ENCODE results near the gene PRLH.

The PRLH gene

GRCh38 chr2:237530472-237531433 is 35.6 kb upstream of the PRLH start:
- Histone ChIP-seq H3K9ac (ENCODE audit: low read depth, low read length) (no peak overlapping the region), H3K27me3 (ENCODE audit: insufficient read depth, low read length) (no peaks in the 10 kb centered on the region)

GRCh38 chr2:237532160-237532559 is 34.2 kb upstream of the PRLH start:
- Histone ChIP-seq H3K9ac (ENCODE audit: low read depth, low read length) (no peak overlapping the region; the same call in 1 of the 2 replicates), H3K36me3 (ENCODE audit: insufficient read depth, low read depth, low read length) (no peaks in the 10 kb centered on the region), H3K4me1 (ENCODE audit: insufficient read depth, low read length) (peaks cover 8% of the 10 kb centered on the region; the same call in 1 of the 2 replicates), H3K4me3 (ENCODE audit: low read length) (no peak overlapping the region), H3K27me3 (ENCODE audit: insufficient read depth, low read length) (no peaks in the 10 kb centered on the region), H3K9me3 (ENCODE audit: insufficient read depth, low read depth, low read length) (no peaks in the 10 kb centered on the region), H3K27ac (ENCODE audit: low read length) (no peak overlapping the region)

More at GRCh38 chr2:237530472-237531433, 35.6 kb upstream of the PRLH start:
- Histone ChIP-seq H3K4me3 (ENCODE audit: low read length) (no peak overlapping the region), H3K27ac (ENCODE audit: low read length) (no peak overlapping the region), H3K4me1 (ENCODE audit: insufficient read depth, low read length) (peaks cover 8% of the 10 kb centered on the region; the same call in 1 of the 2 replicates), H3K36me3 (ENCODE audit: insufficient read depth, low read depth, low read length) (no peaks in the 10 kb centered on the region), H3K9me3 (ENCODE audit: insufficient read depth, low read depth, low read length) (no peaks in the 10 kb centered on the region)

DNA sequence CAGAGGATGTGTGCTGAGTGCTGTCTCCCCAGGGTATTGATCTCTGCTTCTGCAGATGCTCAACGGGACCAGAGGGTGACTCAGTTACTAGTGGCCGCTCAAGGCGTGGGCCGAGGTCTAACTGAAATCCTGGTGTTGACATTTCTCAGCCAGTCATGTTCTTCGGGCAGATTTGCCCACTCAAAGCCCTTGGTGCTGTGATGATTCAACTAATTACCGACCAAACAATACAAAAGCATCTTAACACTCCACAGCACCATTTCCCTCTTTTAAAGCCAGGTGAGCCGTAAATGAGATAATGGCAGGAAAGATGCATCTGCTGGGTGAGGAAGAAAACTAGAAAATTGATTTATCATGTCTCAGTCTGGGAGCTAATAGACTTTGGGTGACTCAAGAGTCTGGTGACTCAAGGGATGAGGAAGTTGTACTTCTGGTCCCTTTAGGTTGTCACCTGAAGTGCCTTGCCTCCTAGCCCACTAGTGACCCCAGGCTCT is 32.7 kb upstream of the PRLH start:
- no peak overlapping the region for H3K9ac ChIP-seq (ENCODE audit: low read depth, low read length)
- H3K4me1 ChIP-seq (ENCODE audit: insufficient read depth, low read length), result peaks cover 8% of the 10 kb centered on the region; the same call in 1 of the 2 replicates
- no peaks in the 10 kb centered on the region for H3K9me3 ChIP-seq (ENCODE audit: insufficient read depth, low read depth, low read length)
- H3K36me3 ChIP-seq (ENCODE audit: insufficient read depth, low read depth, low read length), result no peaks in the 10 kb centered on the region
- H3K27me3 ChIP-seq (ENCODE audit: insufficient read depth, low read length), result no peaks in the 10 kb centered on the region
- H3K27ac ChIP-seq (ENCODE audit: low read length), result no peak overlapping the region
- H3K4me3 ChIP-seq (ENCODE audit: low read length), result no peak overlapping the region

GRCh38 chr2:237534380-237534779 is 32.0 kb upstream of the PRLH start:
- Histone ChIP-seq H3K4me1 (ENCODE audit: insufficient read depth, low read length) (peaks cover 8% of the 10 kb centered on the region; the same call in 1 of the 2 replicates), H3K9ac (ENCODE audit: low read depth, low read length) (no peak overlapping the region), H3K4me3 (ENCODE audit: low read length) (no peak overlapping the region), H3K36me3 (ENCODE audit: insufficient read depth, low read depth, low read length) (no peaks in the 10 kb centered on the region), H3K9me3 (ENCODE audit: insufficient read depth, low read depth, low read length) (no peaks in the 10 kb centered on the region), H3K27me3 (ENCODE audit: insufficient read depth, low read length) (no peaks in the 10 kb centered on the region), H3K27ac (ENCODE audit: low read length) (no peak overlapping the region)

GRCh38 chr2:237535385-237536082 is 30.8 kb upstream of the PRLH start:
- peaks cover 8% of the 10 kb centered on the region; the same call in 1 of the 2 replicates for H3K4me1 ChIP-seq (ENCODE audit: insufficient read depth, low read length)
- H3K9me3 ChIP-seq (ENCODE audit: insufficient read depth, low read depth, low read length), result no peaks in the 10 kb centered on the region
- H3K4me3 ChIP-seq (ENCODE audit: low read length), result no peak overlapping the region
- H3K27ac ChIP-seq (ENCODE audit: low read length), result no peak overlapping the region
- no peaks in the 10 kb centered on the region for H3K27me3 ChIP-seq (ENCODE audit: insufficient read depth, low read length)
- H3K9ac ChIP-seq (ENCODE audit: low read depth, low read length), result no peak overlapping the region
- no peaks in the 10 kb centered on the region for H3K36me3 ChIP-seq (ENCODE audit: insufficient read depth, low read depth, low read length)

GRCh38 chr2:237536083-237536415 is 30.3 kb upstream of the PRLH start:
- no peaks in the 10 kb centered on the region for H3K9me3 ChIP-seq (ENCODE audit: insufficient read depth, low read depth, low read length)
- no peaks in the 10 kb centered on the region for H3K27me3 ChIP-seq (ENCODE audit: insufficient read depth, low read length)
- H3K27ac ChIP-seq (ENCODE audit: low read length), result no peak overlapping the region
- no peak overlapping the region for H3K9ac ChIP-seq (ENCODE audit: low read depth, low read length)
- H3K4me1 ChIP-seq (ENCODE audit: insufficient read depth, low read length), result peaks cover 8% of the 10 kb centered on the region; the same call in 1 of the 2 replicates
- no peak overlapping the region for H3K4me3 ChIP-seq (ENCODE audit: low read length)
- no peaks in the 10 kb centered on the region for H3K36me3 ChIP-seq (ENCODE audit: insufficient read depth, low read depth, low read length)

DNA sequence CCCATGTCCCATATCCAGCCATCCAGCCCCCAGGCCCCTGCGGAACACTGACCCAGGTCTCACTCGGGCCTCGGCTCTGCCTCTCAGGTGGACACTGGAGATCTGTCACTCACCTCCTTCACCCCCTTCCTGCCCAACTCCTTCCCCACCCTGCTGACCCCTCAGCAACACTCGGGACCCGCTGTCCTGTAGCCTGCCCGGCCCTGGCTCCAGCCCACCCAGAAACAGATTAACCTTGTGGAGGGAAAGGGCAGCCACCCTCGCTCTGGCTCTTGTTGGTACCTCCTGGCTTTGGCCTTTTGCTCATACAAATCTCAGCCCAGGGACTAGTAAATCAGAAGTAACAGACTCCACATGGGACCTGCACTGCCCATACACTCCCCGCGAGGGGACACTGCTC is 29.8 kb upstream of the PRLH start:
- Histone ChIP-seq H3K9me3 (ENCODE audit: insufficient read depth, low read depth, low read length) (no peaks in the 10 kb centered on the region), H3K4me3 (ENCODE audit: low read length) (no peak overlapping the region), H3K27me3 (ENCODE audit: insufficient read depth, low read length) (no peaks in the 10 kb centered on the region), H3K4me1 (ENCODE audit: insufficient read depth, low read length) (peaks cover 8% of the 10 kb centered on the region; the same call in 1 of the 2 replicates), H3K27ac (ENCODE audit: low read length) (no peak overlapping the region), H3K9ac (ENCODE audit: low read depth, low read length) (no peak overlapping the region), H3K36me3 (ENCODE audit: insufficient read depth, low read depth, low read length) (no peaks in the 10 kb centered on the region)

DNA sequence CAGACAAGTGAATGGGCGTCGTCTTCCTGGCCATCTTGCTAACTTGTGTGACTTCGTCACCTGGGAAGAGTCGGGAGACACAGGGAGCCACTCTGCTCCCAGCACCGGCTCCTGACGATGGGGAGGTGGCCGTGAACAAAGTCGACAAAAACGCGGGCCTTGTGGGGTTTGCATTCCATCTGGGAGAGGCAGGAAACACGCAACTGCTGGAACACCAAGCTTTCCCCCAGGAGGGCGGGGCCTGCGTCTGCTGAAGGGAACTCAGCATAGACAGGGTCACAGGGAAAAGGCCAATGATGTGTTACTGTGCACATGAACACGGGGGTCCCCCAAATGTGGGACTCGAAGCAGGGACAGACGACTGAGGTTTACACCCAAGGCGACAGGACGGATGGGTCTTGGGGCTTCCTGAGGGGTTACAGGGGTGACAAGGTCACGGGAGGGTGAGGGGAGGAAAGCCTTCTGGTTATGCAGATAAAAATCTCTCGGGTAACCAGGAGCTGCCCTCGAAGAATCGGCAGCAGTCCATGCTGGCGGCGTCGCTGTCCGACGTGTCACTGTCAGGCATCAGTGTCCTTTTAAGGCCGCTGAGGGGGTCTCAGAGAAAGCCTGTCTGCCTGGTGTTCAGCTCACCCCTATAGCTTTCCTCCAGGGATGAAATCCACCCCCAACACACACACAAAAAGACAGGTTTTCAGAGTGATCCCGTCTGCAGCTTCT is 28.2 kb upstream of the PRLH start:
- Histone ChIP-seq H3K9me3 (ENCODE audit: insufficient read depth, low read depth, low read length) (no peaks in the 10 kb centered on the region), H3K36me3 (ENCODE audit: insufficient read depth, low read depth, low read length) (no peaks in the 10 kb centered on the region), H3K9ac (ENCODE audit: low read depth, low read length) (no peak overlapping the region), H3K27ac (ENCODE audit: low read length) (no peak overlapping the region), H3K4me1 (ENCODE audit: insufficient read depth, low read length) (no peaks in the 10 kb centered on the region), H3K4me3 (ENCODE audit: low read length) (no peak overlapping the region), H3K27me3 (ENCODE audit: insufficient read depth, low read length) (no peaks in the 10 kb centered on the region)

DNA sequence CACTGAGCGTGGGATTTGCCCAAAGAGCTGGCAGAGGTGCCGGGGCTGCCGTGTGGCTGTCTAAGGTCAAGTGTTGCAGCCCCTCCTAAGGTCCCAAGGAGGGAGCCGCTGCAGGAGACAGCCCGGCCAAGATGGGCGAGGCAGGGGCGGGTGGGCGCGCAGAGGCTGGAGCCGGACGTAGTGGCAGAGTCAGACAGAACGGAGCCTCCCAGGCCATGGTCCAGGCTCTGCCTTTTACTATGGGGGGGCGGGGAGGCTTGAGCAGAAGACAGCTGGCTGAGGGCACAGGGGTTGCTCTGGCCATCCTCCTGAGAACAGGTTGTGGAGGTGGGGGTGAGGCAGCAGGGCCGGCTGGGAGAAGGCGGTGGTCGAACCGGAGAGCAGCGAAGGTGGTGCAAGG is 27.5 kb upstream of the PRLH start:
- Histone ChIP-seq H3K27me3 (ENCODE audit: insufficient read depth, low read length) (no peaks in the 10 kb centered on the region), H3K27ac (ENCODE audit: low read length) (no peak overlapping the region), H3K4me3 (ENCODE audit: low read length) (no peak overlapping the region), H3K9ac (ENCODE audit: low read depth, low read length) (no peak overlapping the region), H3K9me3 (ENCODE audit: insufficient read depth, low read depth, low read length) (no peaks in the 10 kb centered on the region), H3K36me3 (ENCODE audit: insufficient read depth, low read depth, low read length) (no peaks in the 10 kb centered on the region), H3K4me1 (ENCODE audit: insufficient read depth, low read length) (no peaks in the 10 kb centered on the region)

DNA sequence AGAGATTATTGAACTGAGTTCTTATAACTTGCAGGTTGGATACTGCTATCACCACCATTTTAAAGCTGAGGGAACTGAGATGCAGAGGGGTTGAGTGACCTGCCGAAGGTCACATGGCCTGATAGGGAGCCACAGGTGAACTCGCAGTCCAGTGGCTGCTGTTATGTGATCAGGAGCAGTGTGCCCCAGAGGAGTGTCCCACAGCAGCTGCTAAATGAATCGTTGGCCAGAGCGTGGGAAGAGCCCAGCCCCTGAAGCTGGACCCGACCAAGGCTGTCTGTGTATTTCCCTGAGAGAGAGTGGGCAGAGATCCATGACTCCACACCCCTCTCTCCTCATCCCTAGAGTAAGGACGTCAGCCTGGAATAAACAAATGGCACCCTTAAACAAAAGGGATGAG is 26.7 kb upstream of the PRLH start:
- no peaks in the 10 kb centered on the region for H3K27me3 ChIP-seq (ENCODE audit: insufficient read depth, low read length)
- H3K36me3 ChIP-seq (ENCODE audit: insufficient read depth, low read depth, low read length), result no peaks in the 10 kb centered on the region
- no peak overlapping the region for H3K4me3 ChIP-seq (ENCODE audit: low read length)
- no peak overlapping the region for H3K27ac ChIP-seq (ENCODE audit: low read length)
- H3K9me3 ChIP-seq (ENCODE audit: insufficient read depth, low read depth, low read length), result no peaks in the 10 kb centered on the region
- H3K4me1 ChIP-seq (ENCODE audit: insufficient read depth, low read length), result no peaks in the 10 kb centered on the region
- H3K9ac ChIP-seq (ENCODE audit: low read depth, low read length), result no peak overlapping the region

- Histone ChIP-seq H3K27ac (ENCODE audit: low read length) (no peak overlapping the region), H3K4me1 (ENCODE audit: insufficient read depth, low read length) (no peaks in the 10 kb centered on the region), H3K27me3 (ENCODE audit: insufficient read depth, low read length) (no peaks in the 10 kb centered on the region), H3K9me3 (ENCODE audit: insufficient read depth, low read depth, low read length) (no peaks in the 10 kb centered on the region), H3K9ac (ENCODE audit: low read depth, low read length) (no peak overlapping the region), H3K36me3 (ENCODE audit: insufficient read depth, low read depth, low read length) (no peaks in the 10 kb centered on the region), H3K4me3 (ENCODE audit: low read length) (no peak overlapping the region)
Observed at GRCh38 chr2:237540223-237540775, 26.1 kb upstream of the PRLH start.

Data from iPS-20b (cell line).